DMS53 treated with DMSO at 0.1 percent for 48 hours (cell line): Measurements from ENCODE around the gene TMEM63B.
"Not testable (repeated sequence)": the region's sequence is repeated elsewhere in the genome, so short reads cannot be mapped to it uniquely, and the experiment has no call there.

Experiments
- DNase-seq: peaks from one replicate; lab custom pipeline; 2025; ENCODE audit not compliant: unreplicated experiment; lab: John Stamatoyannopoulos, UW

The TMEM63B gene

DNA sequence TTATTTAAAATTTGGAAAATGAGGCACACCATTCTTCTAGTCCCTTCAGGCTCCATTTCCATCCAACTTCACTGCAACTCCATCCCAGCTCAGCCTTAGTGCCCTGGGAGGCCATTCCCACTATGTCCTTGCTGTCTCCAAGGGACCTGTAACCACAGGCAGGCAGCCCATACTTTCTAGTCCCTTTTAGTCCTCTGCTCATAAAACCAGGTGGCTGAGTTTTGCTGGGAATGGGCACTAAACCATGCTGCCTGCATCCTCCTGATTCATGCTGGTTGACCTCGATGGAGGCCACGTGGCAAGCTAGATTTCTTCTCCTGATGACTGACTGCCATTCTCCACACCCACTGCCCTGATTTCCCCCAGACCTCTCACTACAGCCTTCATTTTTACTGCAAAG lies 61.9 kb downstream of the TMEM63B start:
- no peak for DNase-seq

DNA sequence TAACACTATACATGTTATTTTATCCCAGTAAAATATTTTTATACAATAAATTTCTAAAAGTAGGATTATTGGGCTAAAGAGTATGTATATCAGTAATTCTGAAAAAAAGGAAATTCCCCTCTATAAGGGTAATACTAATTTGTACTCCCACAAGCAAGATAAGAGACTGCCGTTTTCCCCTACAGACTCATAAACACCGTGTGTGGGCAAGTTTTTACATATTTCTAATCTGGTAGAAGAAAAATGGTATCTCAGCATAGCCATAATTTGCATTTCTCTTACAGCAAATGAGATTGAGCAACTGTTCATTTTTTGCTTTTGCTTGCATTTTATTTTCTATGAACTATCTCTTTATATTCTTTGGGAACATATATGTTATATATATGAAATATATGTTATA lies 63.4 kb downstream of the TMEM63B start:
- no peak for DNase-seq

DNA sequence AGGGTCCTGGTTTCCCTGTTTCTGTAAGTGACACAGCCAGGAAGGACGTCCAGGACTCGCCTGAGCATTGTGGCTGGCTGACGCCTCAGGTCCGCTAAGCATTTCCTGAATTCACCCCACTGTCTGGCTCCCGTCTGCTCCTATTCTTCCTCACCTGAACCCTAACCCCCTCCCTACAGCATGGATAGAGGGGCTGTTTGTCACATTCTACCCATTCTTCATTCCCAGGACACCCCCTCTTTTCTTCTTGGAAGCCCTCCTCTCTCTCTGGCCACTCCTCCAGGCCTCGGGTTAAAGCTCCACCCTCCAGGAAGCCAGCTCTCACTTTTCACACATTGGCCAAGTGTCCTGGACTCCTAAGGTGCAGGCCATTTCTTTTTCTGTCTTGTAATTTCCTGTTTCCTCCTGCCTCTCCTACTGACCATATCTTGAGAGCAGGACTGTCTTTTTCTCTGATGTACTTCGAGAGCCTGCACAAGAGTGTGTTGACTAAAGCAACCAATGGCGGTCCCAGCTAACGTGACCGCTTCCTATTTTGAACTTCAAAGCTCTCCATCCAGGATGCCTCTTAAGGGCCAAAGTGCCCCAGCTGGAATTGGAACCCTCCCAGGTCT lies 65.2 kb downstream of the TMEM63B start:
- DNase-seq, result no peak

DNA sequence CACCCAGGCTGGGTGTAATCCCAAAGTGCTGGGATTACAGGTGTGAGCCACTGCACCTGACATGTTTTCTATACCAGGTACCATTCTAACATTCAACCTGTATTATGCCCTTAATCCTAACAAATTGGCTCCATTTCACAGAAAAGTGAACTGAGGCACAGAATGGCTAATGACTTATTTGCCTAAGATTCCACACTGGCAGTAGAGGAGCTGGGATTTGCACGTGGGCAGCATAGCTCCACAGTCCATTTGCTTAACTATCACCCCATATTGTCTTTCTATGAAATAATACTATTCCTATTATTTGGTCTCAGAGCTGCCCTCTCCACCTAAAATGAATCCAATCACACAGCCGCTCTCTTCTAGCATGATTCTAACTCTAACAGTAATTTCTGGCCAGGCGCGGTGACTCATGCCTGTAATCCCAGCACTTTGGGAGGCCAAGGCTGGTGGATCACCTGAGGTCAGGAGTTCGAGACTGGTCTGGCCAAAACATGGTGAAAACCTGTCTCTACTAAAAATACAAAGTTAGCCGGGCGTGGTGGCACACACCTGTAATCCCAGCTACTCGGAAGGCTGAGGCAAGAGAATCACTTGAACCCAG lies 66.1 kb downstream of the TMEM63B start:
- DNase-seq, result no peak

DNA sequence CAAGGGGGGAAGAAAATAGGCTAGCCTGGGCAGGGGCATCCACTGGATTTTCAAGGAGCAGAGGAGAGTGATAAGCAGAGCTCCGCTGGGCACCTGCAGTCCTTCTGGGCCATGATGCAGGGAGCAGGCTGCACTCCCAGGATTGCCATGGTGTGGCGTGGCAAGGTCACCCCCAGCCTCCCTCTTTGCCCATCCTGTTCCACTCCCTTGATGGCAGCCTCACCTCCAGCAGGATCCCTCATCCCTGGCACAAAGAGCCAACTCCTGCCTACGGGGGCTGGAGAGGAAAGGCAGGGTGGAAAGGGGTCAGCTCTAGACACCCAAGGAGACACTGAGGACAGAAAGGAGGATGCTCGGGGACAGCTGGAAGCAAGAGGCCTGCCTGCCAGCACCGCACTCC lies 67.0 kb downstream of the TMEM63B start:
- DNase-seq, result no peak

DNA sequence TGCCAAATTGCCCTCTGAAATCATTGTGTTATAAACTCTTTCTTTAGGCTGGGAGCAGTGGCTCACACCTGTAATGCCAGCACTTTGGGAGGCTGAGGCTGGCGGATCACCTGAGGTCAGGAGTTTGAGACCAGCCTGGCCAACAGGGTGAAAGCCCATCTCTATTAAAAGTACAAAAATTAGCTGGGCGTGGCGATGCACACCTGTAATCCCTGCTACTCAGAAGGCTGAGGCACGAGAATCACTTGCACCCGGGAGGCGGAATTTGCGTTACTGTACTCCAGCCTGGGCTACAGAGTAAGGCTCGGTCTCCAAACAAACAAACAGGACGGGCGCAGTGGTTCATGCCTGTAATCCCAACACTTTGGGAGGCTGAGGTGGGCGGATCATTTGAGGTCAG lies 69.0 kb downstream of the TMEM63B start:
- DNase-seq, result not testable (repeated sequence)

DNA sequence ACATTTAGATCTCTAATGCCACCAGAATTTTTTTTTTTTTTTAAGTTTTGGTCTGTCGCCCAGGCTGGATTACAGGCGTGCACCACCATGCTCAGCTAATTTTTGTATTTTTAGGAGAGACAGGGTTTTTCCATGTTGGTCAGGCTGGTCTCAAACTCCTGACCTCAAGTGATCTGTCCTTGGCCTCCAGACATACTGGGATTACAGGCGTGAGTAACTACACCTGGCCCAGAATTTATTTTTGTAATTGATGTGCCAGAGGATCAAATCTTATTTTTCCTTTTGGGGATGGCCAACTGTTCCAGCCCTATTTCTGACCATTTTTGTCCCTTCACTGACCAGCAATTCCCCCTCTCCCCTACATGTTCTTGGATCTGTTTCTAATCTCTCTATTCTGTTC lies 71.3 kb downstream of the TMEM63B start:
- no peak for DNase-seq

DNA sequence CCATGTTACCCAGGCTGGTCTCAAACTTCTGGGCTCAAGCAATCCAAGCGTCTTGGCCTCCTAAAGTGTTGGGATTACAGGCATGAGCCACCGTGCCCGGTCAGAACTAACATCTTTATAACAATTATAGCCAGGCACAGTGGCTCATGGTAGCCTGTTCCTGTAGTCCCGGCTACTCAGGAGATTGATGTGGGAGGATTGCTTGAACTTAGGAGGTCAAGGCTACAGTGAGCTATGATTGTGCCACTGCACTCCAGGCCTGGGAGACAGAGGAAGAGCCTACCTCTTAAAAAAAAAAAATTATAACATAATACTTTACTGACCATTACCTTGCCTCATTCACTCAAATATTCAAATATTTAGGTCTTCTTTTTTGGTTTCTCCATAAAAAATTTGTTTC lies 72.5 kb downstream of the TMEM63B start:
- no peak for DNase-seq

DNA sequence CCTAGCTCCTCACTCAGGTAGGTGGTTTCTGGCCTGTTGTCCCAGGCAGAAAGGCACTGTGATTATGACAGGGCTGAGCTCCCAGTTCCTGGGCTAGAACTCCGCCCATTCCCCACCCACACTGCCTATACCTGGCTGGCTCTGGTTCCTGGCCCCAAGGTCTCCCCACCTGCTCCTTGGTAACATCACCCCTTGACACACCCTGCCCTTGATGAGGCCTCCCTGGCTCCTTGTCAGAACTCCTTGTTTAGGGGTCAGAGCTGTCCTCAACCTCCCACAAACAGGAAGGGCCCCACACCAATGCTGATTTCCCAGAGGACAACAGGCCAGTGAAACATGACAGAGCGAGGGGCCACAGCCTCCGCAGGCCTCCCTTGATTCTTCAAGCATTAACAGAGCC lies 73.8 kb downstream of the TMEM63B start:
- DNase-seq, result no peak

DNA sequence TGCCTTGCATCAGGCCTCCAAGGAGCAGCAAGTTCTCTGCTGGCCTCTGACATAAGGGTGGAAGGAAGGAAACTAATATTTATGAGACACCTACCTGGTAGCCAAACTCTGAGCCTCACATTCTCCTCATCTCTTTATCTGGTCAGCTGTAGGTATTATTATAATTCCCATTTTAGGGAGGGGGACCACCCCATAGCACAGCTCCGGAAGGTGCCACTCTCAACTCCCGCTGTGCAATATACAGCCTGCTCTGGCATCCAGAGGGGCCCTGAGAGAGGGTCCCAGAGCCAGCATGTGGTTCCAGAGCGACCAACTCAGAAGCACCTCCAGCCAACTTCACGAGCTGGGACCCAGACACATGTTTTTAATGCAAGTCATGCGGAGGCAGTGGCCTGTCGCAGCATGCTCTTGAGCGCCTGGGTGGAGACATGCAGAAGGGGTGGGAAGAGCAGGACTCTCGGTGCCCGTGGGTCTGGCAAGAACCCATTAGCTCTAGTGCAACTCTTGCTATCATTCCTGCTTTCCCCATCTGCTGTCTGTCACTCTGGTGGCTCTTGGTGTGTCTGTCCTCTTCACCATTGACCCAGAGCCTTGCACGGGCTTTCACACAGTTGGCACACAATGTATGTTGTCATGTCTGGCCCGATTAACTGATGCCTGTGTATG lies 74.4 kb downstream of the TMEM63B start:
- no peak for DNase-seq

DNA sequence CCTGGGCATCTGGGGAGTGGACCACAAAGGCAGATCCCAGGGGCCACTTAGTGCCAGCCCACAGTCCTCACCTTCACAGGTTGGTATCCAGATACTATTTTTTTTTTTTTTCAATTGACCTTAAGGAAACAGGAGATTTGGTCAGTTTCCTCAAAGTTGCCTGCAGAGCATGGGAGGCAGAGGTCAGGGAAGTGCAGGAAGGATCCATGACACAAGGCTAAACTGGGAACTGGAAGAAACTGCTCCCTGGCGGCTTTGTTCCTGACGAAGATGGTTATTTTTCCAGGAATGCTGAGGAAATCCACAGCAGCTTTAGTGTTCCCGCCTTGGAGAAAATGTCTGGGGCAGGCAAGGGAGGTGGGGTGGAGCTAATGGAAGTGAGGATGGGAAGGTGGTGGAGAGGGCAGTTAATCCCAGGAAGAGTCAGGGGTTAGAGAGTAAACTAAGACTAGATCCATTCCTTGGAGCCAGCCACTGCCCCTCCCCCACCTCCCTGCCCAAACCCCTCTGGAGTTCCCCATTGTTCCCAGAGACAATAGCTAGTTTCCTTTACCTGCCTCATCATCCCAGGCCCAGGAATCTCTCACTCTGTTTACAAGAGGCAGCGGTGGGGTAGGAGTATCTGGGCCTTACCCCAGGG lies 75.1 kb downstream of the TMEM63B start:
- DNase-seq, result no peak

DNA sequence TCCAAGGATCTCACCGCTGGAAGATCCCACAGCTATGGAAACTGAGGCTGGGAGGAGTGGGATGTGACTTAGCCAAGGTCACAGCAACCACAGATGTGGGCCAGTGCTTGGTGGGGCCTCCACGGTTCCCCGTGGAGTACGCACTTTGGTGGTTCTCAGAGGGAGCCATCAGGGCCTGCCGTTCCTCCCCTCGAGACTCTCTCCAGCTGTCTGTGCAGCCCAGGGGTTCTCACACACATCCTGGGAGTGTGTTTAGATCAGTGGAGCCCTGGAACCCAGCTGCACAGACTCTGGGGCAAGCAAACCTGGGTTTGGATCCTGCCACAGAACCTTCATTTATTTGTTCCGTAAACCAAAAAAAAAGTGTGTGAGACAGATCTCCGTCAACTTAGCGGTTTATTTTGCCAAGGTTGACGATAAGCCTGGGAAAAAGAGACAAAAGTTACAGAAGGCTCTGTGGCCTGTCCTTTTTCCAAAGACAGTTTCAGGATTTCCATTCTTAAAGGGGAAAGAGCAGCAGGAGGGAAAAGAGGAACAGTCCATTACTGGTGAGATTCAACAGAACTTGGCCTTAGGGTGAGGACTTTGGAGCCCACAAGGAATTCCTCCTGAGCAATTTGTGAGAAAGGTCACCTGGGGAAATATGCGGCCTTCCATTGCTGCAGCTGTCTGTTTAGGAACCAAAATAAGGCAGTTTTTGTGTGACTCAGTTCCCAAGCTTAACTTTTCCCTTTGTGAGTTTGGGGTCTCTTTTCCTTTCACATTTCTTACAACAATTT lies 75.8 kb downstream of the TMEM63B start:
- no peak for DNase-seq

DNA sequence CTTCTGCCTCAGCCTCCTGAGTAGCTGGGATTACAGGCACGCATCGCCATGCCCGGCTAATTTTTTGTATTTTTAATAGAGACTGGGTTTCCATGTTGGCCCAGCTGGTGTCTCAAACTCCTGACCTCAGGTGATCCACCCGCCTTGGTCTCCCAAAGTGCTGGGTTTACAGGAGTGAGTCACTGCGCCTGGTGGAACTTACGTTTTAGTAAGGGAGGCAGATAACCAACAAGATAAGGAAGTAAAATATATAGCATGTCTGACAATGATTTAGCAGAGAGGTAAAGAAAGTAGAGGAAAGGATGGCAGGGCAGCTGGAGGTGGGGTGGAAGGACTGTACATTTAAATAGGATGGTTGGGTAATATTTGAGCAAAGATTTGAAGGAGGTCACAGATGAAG lies 76.6 kb downstream of the TMEM63B start:
- DNase-seq, result no peak
